Gastrocnemius medialis (tissue), 4 donors: ENCODE measurements around the gene MACROD1. TPM values are rescaled to one million over a fixed set of nuclear protein-coding genes. Genes with fewer than 3 reads are reported as not detected.
A peak's percentile ranks its signal among the peaks of the same experiment; 100 is the strongest.

Experiments
- ATAC-seq, 2 donors: fragments of 150-250 bp; one replicate each; pipeline ENCODE4 v1.9.1; 2016
- DNase-seq, 2 donors: peaks; one replicate each; pipeline ENCODE4 v3.0.0-alpha.2; 2019
- H3K27ac ChIP-seq, 4 donors: fragments of 200-600 bp; sonication (generic); 1 replicate in 1 of 4; 2 replicates in 3 of 4; pipeline ENCODE4 v1.5.1; 2016 to 2018; ENCODE audit warnings: mild to moderate bottlenecking in 2 of 4, moderate library complexity in 1 of 4
- H3K27me3 ChIP-seq, 3 donors: fragments of 200-600 bp; sonication (generic) in 2 of 3; 1 replicate in 1 of 3; 2 replicates in 2 of 3; pipeline versions ENCODE4 v1.5.1 to v1.6.0; 2016 to 2019; ENCODE audit warnings: mild to moderate bottlenecking in 1 of 3, moderate library complexity in 1 of 3
- H3K36me3 ChIP-seq, 2 donors: fragments of 200-600 bp; sonication (generic) in 1 of 2; one replicate each; pipeline ENCODE4 v1.5.1; 2017 to 2018
- H3K4me1 ChIP-seq, 2 donors: fragments of 200-600 bp; sonication (generic) in 1 of 2; one replicate each; pipeline ENCODE4 v1.5.1; 2016 to 2017; ENCODE audit warnings: mild to moderate bottlenecking in 2 of 2
- H3K4me3 ChIP-seq, 4 donors: fragments of 200-600 bp; sonication (generic) in 3 of 4; 1 replicate in 1 of 4; 2 replicates in 3 of 4; pipeline ENCODE4 v1.5.1; 2016 to 2019; ENCODE audit warnings: mild to moderate bottlenecking in 2 of 4
- H3K9me3 ChIP-seq, 3 donors: fragments of 200-600 bp; sonication (generic) in 2 of 3; 1 replicate in 1 of 3; 2 replicates in 2 of 3; pipeline ENCODE4 v1.5.1; 2016 to 2019
- POLR2A ChIP-seq, 2 donors: fragments of 450-650 bp; IDR thresholded peaks; one replicate each; pipeline ENCODE4 v1.6.1; 2017; ENCODE audit warnings: antibody characterized with exemption in 2 of 2, mild to moderate bottlenecking in 2 of 2, moderate library complexity in 2 of 2
- in situ Hi-C, 4 donors: fragments of 200-750 bp; cut with MboI; loops; one replicate each; pipeline versions ENCODE4 v1.15.0 to v1.8.0; 2017; ENCODE audit warnings: low sequenced_read_pairs in 4 of 4
- intact Hi-C: fragments of 100-400 bp; cut with DNase I; formaldehyde crosslinking; loops from one replicate; pipeline ENCODE4 v1.15.1; 2023; ENCODE audit warnings: low total_unique reads
- total RNA-seq, 4 donors: library from RNA; depleted of rRNA; stranded (reverse); fragments of >200 nt; gene quantifications; one replicate each; pipeline versions ENCODE4 v1.1.0 to v1.2.3, GENCODE V29; 2016
- TF ChIP-seq, protein P1 (sequence below), 5 experiments: fragments of 450-650 bp in 3 of 5; fragments of 200-600 bp in 2 of 5; sonication (generic) in 2 of 5; IDR thresholded peaks in 4 of 5; conservative IDR thresholded peaks in 1 of 5; 1 replicate in 4 of 5; 2 replicates in 1 of 5; pipeline ENCODE4 v1.5.1; 2016 to 2019; ENCODE audit warnings: antibody characterized with exemption in 5 of 5, mild to moderate bottlenecking in 3 of 5, moderate library complexity in 3 of 5

Gene MACROD1
- total RNA-seq, 4 donors from 2014 or later: 162 to 308 (median 205) TPM

GRCh38 chr11:64127267-64128072 is 38.4 kb downstream of the MACROD1 start:
- H3K27ac ChIP-seq: no peak overlapping the region
- ATAC-seq (no peak), DNase-seq (no peak)
- intact Hi-C loops (no loop called here), in situ Hi-C loops (loop anchor here in 3 of 4 donors (25.0 kb wide), 1 partner anchor 290 kb away; the partner anchor contains the start of gene MARK2 (in 3 of the 3))
- H3K36me3 ChIP-seq: no peaks in the 10 kb centered on the region
- no peaks in the 10 kb centered on the region for H3K9me3 ChIP-seq
- no peaks in the 10 kb centered on the region for H3K27me3 ChIP-seq
- H3K4me1 ChIP-seq: peaks cover 12 to 35% of the 10 kb centered on the region in 2 donors
- no peak overlapping the region for H3K4me3 ChIP-seq
- TF ChIP-seq POLR2A (IDR thresholded peaks at IDR 0.05): no peak
- TF ChIP-seq, protein P1, sequence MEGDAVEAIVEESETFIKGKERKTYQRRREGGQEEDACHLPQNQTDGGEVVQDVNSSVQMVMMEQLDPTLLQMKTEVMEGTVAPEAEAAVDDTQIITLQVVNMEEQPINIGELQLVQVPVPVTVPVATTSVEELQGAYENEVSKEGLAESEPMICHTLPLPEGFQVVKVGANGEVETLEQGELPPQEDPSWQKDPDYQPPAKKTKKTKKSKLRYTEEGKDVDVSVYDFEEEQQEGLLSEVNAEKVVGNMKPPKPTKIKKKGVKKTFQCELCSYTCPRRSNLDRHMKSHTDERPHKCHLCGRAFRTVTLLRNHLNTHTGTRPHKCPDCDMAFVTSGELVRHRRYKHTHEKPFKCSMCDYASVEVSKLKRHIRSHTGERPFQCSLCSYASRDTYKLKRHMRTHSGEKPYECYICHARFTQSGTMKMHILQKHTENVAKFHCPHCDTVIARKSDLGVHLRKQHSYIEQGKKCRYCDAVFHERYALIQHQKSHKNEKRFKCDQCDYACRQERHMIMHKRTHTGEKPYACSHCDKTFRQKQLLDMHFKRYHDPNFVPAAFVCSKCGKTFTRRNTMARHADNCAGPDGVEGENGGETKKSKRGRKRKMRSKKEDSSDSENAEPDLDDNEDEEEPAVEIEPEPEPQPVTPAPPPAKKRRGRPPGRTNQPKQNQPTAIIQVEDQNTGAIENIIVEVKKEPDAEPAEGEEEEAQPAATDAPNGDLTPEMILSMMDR (IDR thresholded peaks at IDR 0.05 in 4 of 5, conservative IDR thresholded peaks at IDR 0.05 in 1 of 5): no peak

DNA sequence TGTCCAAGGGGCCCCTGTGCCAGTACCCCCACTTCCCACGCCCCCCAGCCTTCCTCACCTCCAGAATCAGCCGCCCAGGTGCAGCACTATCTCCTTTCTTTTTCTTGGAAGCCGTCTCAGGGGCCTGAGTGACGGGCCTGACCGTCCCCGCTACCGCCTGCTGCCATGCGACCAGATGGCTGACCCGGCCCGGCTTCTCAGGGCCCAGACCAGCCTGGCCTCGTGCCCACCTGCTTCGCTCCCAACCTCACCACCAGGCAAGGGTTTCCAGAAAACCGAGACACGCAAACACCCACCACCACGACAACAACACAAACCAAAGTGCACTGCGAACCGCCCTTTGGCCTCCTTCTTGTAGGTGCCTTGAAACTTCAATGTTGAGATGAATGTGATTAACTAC is 39.1 kb downstream of the MACROD1 start:
- no peaks in the 10 kb centered on the region for H3K9me3 ChIP-seq
- intact Hi-C loops (no loop called here), in situ Hi-C loops (loop anchor here in 3 of 4 donors (25.0 kb wide), 1 partner anchor 289 kb away; the partner anchor contains the start of gene MARK2 (in 3 of the 3))
- H3K27me3 ChIP-seq: no peaks in the 10 kb centered on the region
- H3K27ac ChIP-seq: no peak overlapping the region
- DNase-seq (no peak), ATAC-seq (no peak)
- no peak overlapping the region for H3K4me3 ChIP-seq
- TF ChIP-seq POLR2A (IDR thresholded peaks at IDR 0.05): no peak
- H3K4me1 ChIP-seq: peaks cover 17 to 35% of the 10 kb centered on the region in 2 donors
- no peaks in the 10 kb centered on the region for H3K36me3 ChIP-seq

DNA sequence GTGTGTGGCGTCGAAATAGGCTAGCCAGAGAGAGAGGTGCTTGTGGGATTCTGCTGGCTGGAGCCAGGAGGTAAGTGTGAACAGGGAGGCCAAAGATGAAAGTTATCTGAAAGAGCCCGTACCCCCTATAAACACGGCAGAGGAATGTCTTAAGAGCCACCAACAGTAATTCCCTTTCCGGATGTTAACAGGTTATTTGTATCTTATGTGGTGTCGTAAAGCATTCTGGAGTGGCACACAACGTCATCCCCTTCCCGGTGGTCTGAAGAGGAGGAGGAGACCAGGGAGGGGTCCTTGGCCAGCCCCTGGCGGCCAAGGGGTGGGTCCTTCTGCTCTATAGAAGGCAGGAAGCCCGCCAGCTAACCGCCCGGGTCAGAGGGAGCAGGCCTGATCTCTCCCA is 39.5 kb downstream of the MACROD1 start:
- H3K9me3 ChIP-seq: no peaks in the 10 kb centered on the region
- intact Hi-C loops: no loop called here

GRCh38 chr11:64125676-64126075 is 40.2 kb downstream of the MACROD1 start:
- no peaks in the 10 kb centered on the region for H3K9me3 ChIP-seq
- ATAC-seq: no peak
- no peak for DNase-seq
- intact Hi-C loops (no loop called here), in situ Hi-C loops (loop anchor here in 3 of 4 donors (25.0 kb wide), 1 partner anchor 288 kb away; the partner anchor contains the start of gene MARK2 (in 3 of the 3))
- H3K27me3 ChIP-seq: no peaks in the 10 kb centered on the region
- H3K27ac ChIP-seq: no peak overlapping the region
- H3K36me3 ChIP-seq: no peaks in the 10 kb centered on the region
- H3K4me1 ChIP-seq: peaks cover 28 to 40% of the 10 kb centered on the region in 2 donors
- no peak for TF ChIP-seq POLR2A (IDR thresholded peaks at IDR 0.05)
- TF ChIP-seq, protein P1 (IDR thresholded peaks at IDR 0.05 in 4 of 5, conservative IDR thresholded peaks at IDR 0.05 in 1 of 5): no peak
- no peak overlapping the region for H3K4me3 ChIP-seq

More for the DNA sequence above, 39.5 kb downstream of the MACROD1 start:
- no peak for DNase-seq
- no peak for ATAC-seq
- in situ Hi-C loops: loop anchor here in 3 of 4 donors (25.0 kb wide), 1 partner anchor 289 kb away; the partner anchor contains the start of gene MARK2 (in 3 of the 3)
- TF ChIP-seq, protein P1 (IDR thresholded peaks at IDR 0.05 in 4 of 5, conservative IDR thresholded peaks at IDR 0.05 in 1 of 5): no peak
- TF ChIP-seq POLR2A (IDR thresholded peaks at IDR 0.05): no peak
- Histone ChIP-seq H3K4me1 (peaks cover 21 to 35% of the 10 kb centered on the region in 2 donors), H3K4me3 (no peak overlapping the region), H3K27me3 (no peaks in the 10 kb centered on the region), H3K27ac (no peak overlapping the region), H3K36me3 (no peaks in the 10 kb centered on the region)

GRCh38 chr11:64124147-64124546 is 41.8 kb downstream of the MACROD1 start:
- Histone ChIP-seq H3K4me1 (peaks cover 26 to 42% of the 10 kb centered on the region in 2 donors), H3K36me3 (no peaks in the 10 kb centered on the region), H3K4me3 (no peak overlapping the region), H3K27ac (peak overlapping the region in 1 of 4 donors; percentile 56), H3K9me3 (no peaks in the 10 kb centered on the region), H3K27me3 (no peaks in the 10 kb centered on the region)
- in situ Hi-C loops (no loop called here), intact Hi-C loops (no loop called here)
- DNase-seq: no peak
- no peak for TF ChIP-seq POLR2A (IDR thresholded peaks at IDR 0.05)
- TF ChIP-seq, protein P1 (IDR thresholded peaks at IDR 0.05 in 4 of 5, conservative IDR thresholded peaks at IDR 0.05 in 1 of 5): no peak
- no peak for ATAC-seq
